Mesenchymal stem cell (in vitro differentiated cells and primary cell): ENCODE results near the gene CXCL10.

Experiments used
- DNase-seq: peaks from one replicate; pipeline ENCODE4 v3.0.0-alpha.2; 2013
- H2AFZ ChIP-seq: one replicate; pipeline ENCODE4 v1.6.1; 2013; ENCODE audit warnings: low read depth, mild to moderate bottlenecking, control low read depth, inconsistent platforms, low read length, moderate library complexity
- H2AK5ac ChIP-seq: 2 replicates; pipeline ENCODE4 v1.6.1; 2013; ENCODE audit warnings: low read length, moderate library complexity, mild to moderate bottlenecking, inconsistent platforms; ENCODE audit not compliant: severe bottlenecking
- H2BK120ac ChIP-seq: one replicate; pipeline ENCODE4 v1.6.1; 2013; ENCODE audit warnings: low read depth, mild to moderate bottlenecking, inconsistent platforms, low read length, moderate library complexity
- H2BK12ac ChIP-seq, 2 experiments: one replicate each; pipeline ENCODE4 v1.6.1; 2013; ENCODE audit warnings: inconsistent platforms in 2 of 2, low read length in 2 of 2, mild to moderate bottlenecking in 2 of 2, moderate library complexity in 2 of 2, control low read depth in 1 of 2
- H2BK15ac ChIP-seq: one replicate; pipeline ENCODE4 v1.6.1; 2013; ENCODE audit warnings: mild to moderate bottlenecking, low read depth, inconsistent platforms; ENCODE audit not compliant: poor library complexity, severe bottlenecking
- H2BK5ac ChIP-seq: 2 replicates; pipeline ENCODE4 v1.6.1; 2013; ENCODE audit warnings: low read depth, mild to moderate bottlenecking, low read length, control low read depth, inconsistent platforms; ENCODE audit not compliant: poor library complexity, severe bottlenecking
- H3K14ac ChIP-seq, 2 experiments: one replicate each; pipeline ENCODE4 v1.6.1; 2013; ENCODE audit warnings: inconsistent platforms in 2 of 2, low read length in 2 of 2, control low read depth in 1 of 2, mild to moderate bottlenecking in 1 of 2, moderate library complexity in 1 of 2
- H3K18ac ChIP-seq, 2 experiments: one replicate each; pipeline ENCODE4 v1.6.1; 2013; ENCODE audit warnings: inconsistent platforms in 2 of 2, low read length in 2 of 2, control low read depth in 1 of 2, low read depth in 1 of 2, mild to moderate bottlenecking in 1 of 2
- H3K23ac ChIP-seq, 2 experiments: one replicate each; pipeline ENCODE4 v1.6.1; 2013; ENCODE audit warnings: inconsistent platforms in 2 of 2, low read length in 2 of 2, mild to moderate bottlenecking in 2 of 2, moderate library complexity in 2 of 2, control low read depth in 1 of 2
- H3K27ac ChIP-seq: 2 replicates; pipeline ENCODE4 v1.5.1; 2013; ENCODE audit warnings: mild to moderate bottlenecking, moderate library complexity, low read length, control low read depth, inconsistent platforms; ENCODE audit not compliant: poor library complexity, severe bottlenecking
- H3K27me3 ChIP-seq, 2 experiments: 2 replicates each; pipeline versions ENCODE4 v1.6.1 to v1.7.0; 2013; ENCODE audit warnings: low read length in 2 of 2, mild to moderate bottlenecking in 2 of 2, moderate library complexity in 2 of 2, control low read depth in 1 of 2, inconsistent platforms in 1 of 2; ENCODE audit not compliant: control insufficient read depth in 1 of 2, insufficient read depth in 1 of 2
- H3K36me3 ChIP-seq, 2 experiments: 2 replicates each; pipeline versions ENCODE4 v1.6.1 to v1.7.0; 2013; ENCODE audit warnings: low read length in 2 of 2, control low read depth in 1 of 2, inconsistent platforms in 1 of 2, low read depth in 1 of 2, mild to moderate bottlenecking in 1 of 2; ENCODE audit not compliant: insufficient read depth in 2 of 2, control insufficient read depth in 1 of 2
- H3K4ac ChIP-seq, 2 experiments: one replicate each; pipeline ENCODE4 v1.6.1; 2013; ENCODE audit warnings: inconsistent platforms in 2 of 2, low read length in 2 of 2, mild to moderate bottlenecking in 2 of 2, moderate library complexity in 2 of 2, control low read depth in 1 of 2, low read depth in 1 of 2
- H3K4me1 ChIP-seq: 2 replicates; pipeline ENCODE4 v1.6.1; 2013; ENCODE audit warnings: low read depth, low read length, control low read depth; ENCODE audit not compliant: control insufficient read depth, insufficient read depth
- H3K4me2 ChIP-seq: 2 replicates; pipeline ENCODE4 v1.6.1; 2013; ENCODE audit warnings: low read length, mild to moderate bottlenecking, inconsistent platforms; ENCODE audit not compliant: poor library complexity, severe bottlenecking
- H3K4me3 ChIP-seq, 2 experiments: 2 replicates each; pipeline versions ENCODE4 v1.5.1 to v1.7.0; 2013; ENCODE audit warnings: low read length in 2 of 2, mild to moderate bottlenecking in 2 of 2, control low read depth in 1 of 2, low read depth in 1 of 2; ENCODE audit not compliant: insufficient read depth in 1 of 2
- H3K79me1 ChIP-seq: replicated peaks from 2 replicates; pipeline ENCODE4 v1.6.1; 2013; ENCODE audit warnings: mild to moderate bottlenecking, control low read depth, low read length, inconsistent platforms; ENCODE audit not compliant: poor library complexity, severe bottlenecking
- H3K9ac ChIP-seq: 2 replicates; pipeline ENCODE4 v1.7.0; 2013; ENCODE audit warnings: mild to moderate bottlenecking, low read length, moderate library complexity
- H3K9me3 ChIP-seq: 2 replicates; pipeline ENCODE4 v1.7.0; 2013; ENCODE audit warnings: mild to moderate bottlenecking, low read length; ENCODE audit not compliant: control insufficient read depth
- H4K8ac ChIP-seq: one replicate; pipeline ENCODE4 v1.6.1; 2013; ENCODE audit warnings: inconsistent platforms, mild to moderate bottlenecking, low read length, moderate library complexity
- H4K91ac ChIP-seq: one replicate; pipeline ENCODE4 v1.6.1; 2013; ENCODE audit warnings: mild to moderate bottlenecking, low read length, inconsistent platforms
- WGBS: methylation state at CpG from one replicate; pipeline ENCODE4 v1.1.7; 2013; ENCODE audit warnings: mixed read lengths; 5-methylcytosine and 5-hydroxymethylcytosine counted together

The CXCL10 gene

DNA sequence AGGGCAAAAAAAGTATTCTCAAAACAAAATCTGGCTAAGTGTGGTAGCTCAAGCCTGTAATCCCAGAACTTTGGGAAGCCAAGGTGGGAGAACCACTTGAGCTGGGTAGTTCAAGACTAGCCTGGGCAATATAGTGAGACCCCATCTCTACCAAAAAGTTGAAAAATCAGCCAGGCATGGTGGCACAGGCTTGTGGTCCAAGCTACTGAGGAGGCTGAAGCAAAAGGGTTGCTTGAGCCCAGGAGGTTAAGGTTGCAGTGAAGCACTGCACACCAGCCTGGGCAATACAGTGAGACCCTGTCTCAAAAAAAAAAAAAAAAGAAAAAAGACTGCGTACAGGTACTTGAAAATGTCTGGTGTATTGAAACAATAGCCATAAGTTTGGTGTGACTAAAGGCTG lies 30.8 kb downstream of the CXCL10 start:
- Histone ChIP-seq H3K9me3 (no peaks in the 10 kb centered on the region), H3K14ac (no peak overlapping the region), H3K79me1 (no peaks in the 10 kb centered on the region), H3K4me1 (no peaks in the 10 kb centered on the region), H4K8ac (no peak overlapping the region), H2BK120ac (no peak overlapping the region), H2AFZ (no peak overlapping the region), H2BK5ac (no peak overlapping the region), H3K4me2 (no peak overlapping the region), H3K4ac (no peak overlapping the region), H2BK12ac (no peak overlapping the region), H2AK5ac (no peak overlapping the region), H3K9ac (no peak overlapping the region), H4K91ac (no peak overlapping the region), H3K27ac (no peak overlapping the region), H3K4me3 (no peak overlapping the region), H2BK15ac (no peak overlapping the region), H3K23ac (no peak overlapping the region), H3K27me3 (no peaks in the 10 kb centered on the region), H3K18ac (no peak overlapping the region), H3K36me3 (peaks cover 0 to 4% of the 10 kb centered on the region in 2 experiments)
- DNase-seq = no peak
- 85% methylated on average over 1 of the region's 1 CpG for WGBS

- WGBS = 4% methylated on average over 16 of the region's 20 CpGs
These were observed 33.3 kb downstream of the CXCL10 start for GRCh38 chr4:75989846-75990528.

DNA sequence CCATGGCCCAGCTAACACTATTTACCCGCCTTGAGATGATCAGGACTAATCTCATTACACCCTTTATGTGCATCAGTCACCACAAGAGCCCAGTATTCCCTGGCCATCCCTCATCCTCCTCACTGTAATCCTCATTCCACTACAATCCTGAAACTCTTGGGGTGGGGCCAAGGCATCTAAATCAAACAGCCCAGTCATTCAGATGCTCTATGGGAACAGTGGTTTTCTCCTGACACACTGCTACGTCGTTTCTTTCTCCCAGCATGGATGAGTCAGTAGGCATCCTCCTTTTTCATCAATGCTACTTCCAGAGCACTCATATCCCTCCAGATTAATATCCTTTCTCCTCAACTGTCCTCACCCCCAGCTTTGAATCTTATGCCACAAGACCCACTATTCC lies 38.2 kb downstream of the CXCL10 start:
- Histone ChIP-seq H3K4me3 (no peak overlapping the region), H3K18ac (no peak overlapping the region), H2AFZ (no peak overlapping the region), H3K79me1 (peaks cover 6% of the 10 kb centered on the region), H3K4ac (no peak overlapping the region), H3K4me2 (no peak overlapping the region), H3K27me3 (no peaks in the 10 kb centered on the region), H3K27ac (no peak overlapping the region), H4K91ac (no peak overlapping the region), H2BK15ac (no peak overlapping the region), H3K9me3 (no peaks in the 10 kb centered on the region), H2BK5ac (no peak overlapping the region), H3K14ac (no peak overlapping the region), H3K9ac (peak overlapping the region; percentile 9), H3K23ac (no peak overlapping the region), H2BK12ac (no peak overlapping the region), H3K36me3 (peaks cover 8 to 24% of the 10 kb centered on the region in 2 experiments), H3K4me1 (no peaks in the 10 kb centered on the region), H2AK5ac (no peak overlapping the region), H2BK120ac (no peak overlapping the region), H4K8ac (no peak overlapping the region)
- peak; percentile 87 for DNase-seq
- 38% methylated on average over 3 of the region's 3 CpGs for WGBS

More at GRCh38 chr4:75989846-75990528, 33.3 kb downstream of the CXCL10 start:
- Histone ChIP-seq H4K91ac (no peak overlapping the region), H3K18ac (no peak overlapping the region), H3K4me1 (no peaks in the 10 kb centered on the region), H3K27ac (peak overlapping the region; percentile 27), H2BK15ac (no peak overlapping the region), H3K4me2 (peak overlapping the region; percentile 60), H3K23ac (no peak overlapping the region), H3K4me3 (peak overlapping the region; percentile 62 to 96), H4K8ac (no peak overlapping the region), H2BK120ac (no peak overlapping the region), H3K14ac (no peak overlapping the region), H2AK5ac (no peak overlapping the region), H2AFZ (no peak overlapping the region), H3K9ac (peak overlapping the region; percentile 96), H3K27me3 (no peaks in the 10 kb centered on the region), H3K36me3 (peaks cover 3 to 4% of the 10 kb centered on the region in 2 experiments), H3K79me1 (no peaks in the 10 kb centered on the region), H2BK5ac (no peak overlapping the region), H3K9me3 (no peaks in the 10 kb centered on the region), H3K4ac (peak overlapping the region in 1 of 2 experiments; percentile 33), H2BK12ac (no peak overlapping the region)
- DNase-seq = peak; percentile 33

DNA sequence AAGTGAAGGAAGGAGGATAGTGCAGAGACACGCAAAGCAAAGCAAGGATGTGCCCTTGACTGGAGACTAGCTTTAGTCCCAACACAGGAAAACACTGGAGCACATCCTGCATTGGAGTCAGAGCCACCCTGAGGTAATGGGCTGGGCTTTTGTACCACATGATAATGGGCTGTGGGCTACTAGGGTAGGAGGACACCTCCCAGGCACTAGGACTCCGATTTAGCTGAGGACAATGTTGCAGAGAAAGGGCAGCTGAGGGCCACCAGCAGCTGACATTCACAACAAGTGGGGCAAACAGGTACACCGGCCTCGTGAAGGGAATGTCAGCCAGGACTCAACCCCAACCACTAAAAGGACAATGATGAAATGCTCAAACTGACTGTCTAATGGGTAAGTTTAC lies 42.7 kb downstream of the CXCL10 start:
- no peak overlapping the region for H3K9ac ChIP-seq
- no peak overlapping the region for H2BK5ac ChIP-seq
- H3K4me1 ChIP-seq = no peaks in the 10 kb centered on the region
- no peak overlapping the region for H2BK120ac ChIP-seq
- peaks cover 12 to 61% of the 10 kb centered on the region in 2 experiments for H3K36me3 ChIP-seq
- no peak overlapping the region for H3K18ac ChIP-seq
- H3K27ac ChIP-seq = no peak overlapping the region
- H3K9me3 ChIP-seq = no peaks in the 10 kb centered on the region
- peak overlapping the region in 1 of 2 experiments; percentile 5 for H3K23ac ChIP-seq
- no peak overlapping the region for H3K14ac ChIP-seq
- H3K27me3 ChIP-seq = no peaks in the 10 kb centered on the region
- no peak overlapping the region for H3K4me3 ChIP-seq
- H2AK5ac ChIP-seq = no peak overlapping the region
- peaks cover 19% of the 10 kb centered on the region for H3K79me1 ChIP-seq
- H4K91ac ChIP-seq = no peak overlapping the region
- no peak overlapping the region for H2BK15ac ChIP-seq
- 98% methylated on average over 4 of the region's 4 CpGs for WGBS
- no peak overlapping the region for H2AFZ ChIP-seq
- no peak overlapping the region for H4K8ac ChIP-seq
- H2BK12ac ChIP-seq = peak overlapping the region in 1 of 2 experiments; percentile 2
- no peak for DNase-seq
- no peak overlapping the region for H3K4ac ChIP-seq
- H3K4me2 ChIP-seq = no peak overlapping the region
